Skin of body (tissue), 2 donors: ENCODE data around the gene UBE2E1. TPM values are rescaled to one million over a fixed set of nuclear protein-coding genes. Genes with fewer than 3 reads are reported as not detected.
"Not testable (repeated sequence)": the region's sequence is repeated elsewhere in the genome, so short reads cannot be mapped to it uniquely, and the experiment has no call there.

ENCODE experiments used
- DNase-seq: peaks from one replicate; lab custom pipeline; 2025; lab: John Stamatoyannopoulos, UW
- total RNA-seq: library from RNA; depleted of rRNA; stranded (reverse); fragments of >200 nt; gene quantifications from one replicate; pipeline ENCODE4 v1.2.3, GENCODE V29; 2014

The UBE2E1 gene
- total RNA-seq, 1 donor from 2014 or later: 74.1 TPM

DNA sequence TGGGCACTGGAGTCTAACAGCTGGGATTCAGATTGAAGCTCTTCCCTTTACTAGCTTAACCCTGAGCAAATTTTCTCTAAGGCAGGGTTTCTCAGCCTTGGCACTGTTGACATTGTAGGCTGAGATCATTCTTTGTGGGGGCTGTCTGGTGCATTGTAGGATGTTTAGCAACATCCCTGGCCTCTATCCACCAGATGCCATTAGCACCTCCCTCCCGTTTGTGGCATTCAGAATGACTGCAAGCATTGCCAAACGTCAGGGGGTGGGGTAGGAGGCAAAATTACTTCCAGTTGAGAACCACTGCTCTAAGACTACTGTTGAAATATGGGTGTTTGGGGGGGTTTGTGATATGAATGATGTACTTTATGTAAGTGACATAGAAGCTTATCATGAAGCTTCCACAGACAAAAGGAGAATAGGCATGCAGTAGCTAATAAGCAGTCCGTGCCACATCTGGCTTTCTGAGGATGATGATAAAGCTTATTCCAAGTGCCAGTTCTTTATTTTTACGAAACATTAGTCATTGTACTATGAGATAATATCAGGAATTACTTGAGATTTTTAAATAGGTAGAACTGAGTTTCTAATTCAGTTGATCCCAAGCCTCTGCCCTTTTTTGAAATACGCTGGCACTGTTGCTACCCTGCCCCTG lies 71.7 kb downstream of the UBE2E1 start:
- DNase-seq: peak; percentile 20

DNA sequence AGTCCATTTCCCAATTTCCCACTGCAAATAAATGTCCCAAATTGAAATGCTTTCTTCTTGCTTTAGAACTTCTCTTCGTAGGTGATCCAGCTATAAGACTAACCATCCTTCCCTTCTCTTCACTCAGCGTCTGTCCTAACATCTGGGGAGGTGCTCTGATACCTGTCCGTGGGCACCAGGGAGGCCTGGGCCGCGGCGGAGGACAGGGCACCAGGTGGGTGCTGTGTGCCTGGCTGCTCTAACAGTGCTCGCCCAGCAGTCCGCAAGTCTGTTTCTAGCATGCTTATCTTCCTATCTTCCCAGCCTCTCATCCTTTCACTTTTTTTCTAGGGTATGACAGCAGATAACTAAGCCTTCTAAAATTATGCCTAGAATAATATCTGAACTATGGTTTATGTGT lies 73.7 kb downstream of the UBE2E1 start:
- no peak for DNase-seq

DNA sequence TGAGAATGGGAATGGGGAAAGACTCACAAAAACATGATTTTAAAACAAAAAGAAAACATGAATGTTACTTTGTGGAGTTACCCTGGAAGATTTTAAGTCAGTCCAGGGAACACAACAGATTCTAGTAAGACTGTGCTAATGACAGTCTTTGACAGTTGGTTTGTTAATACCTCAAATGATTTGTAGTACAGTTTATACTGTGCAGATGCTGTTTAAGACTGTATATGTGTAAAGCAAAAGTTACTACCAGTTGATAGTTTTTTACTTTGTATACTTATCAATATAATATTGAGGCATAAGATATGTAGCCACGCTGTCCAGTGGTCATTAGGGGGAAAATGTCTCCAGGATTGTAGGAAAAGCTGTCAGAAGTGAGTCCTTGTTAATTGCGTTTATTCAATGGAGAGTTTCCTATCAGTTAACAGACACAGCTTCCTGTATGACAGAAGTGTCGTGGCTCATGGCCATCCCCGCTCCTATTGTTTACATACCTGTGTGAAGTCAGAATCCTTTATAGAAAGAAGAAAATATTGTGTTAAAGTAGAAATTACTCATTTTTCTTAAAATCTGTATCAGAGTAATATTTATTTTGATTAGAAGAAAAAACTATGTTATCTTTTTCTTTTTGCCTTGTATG lies 75.1 kb downstream of the UBE2E1 start:
- no peak for DNase-seq

DNA sequence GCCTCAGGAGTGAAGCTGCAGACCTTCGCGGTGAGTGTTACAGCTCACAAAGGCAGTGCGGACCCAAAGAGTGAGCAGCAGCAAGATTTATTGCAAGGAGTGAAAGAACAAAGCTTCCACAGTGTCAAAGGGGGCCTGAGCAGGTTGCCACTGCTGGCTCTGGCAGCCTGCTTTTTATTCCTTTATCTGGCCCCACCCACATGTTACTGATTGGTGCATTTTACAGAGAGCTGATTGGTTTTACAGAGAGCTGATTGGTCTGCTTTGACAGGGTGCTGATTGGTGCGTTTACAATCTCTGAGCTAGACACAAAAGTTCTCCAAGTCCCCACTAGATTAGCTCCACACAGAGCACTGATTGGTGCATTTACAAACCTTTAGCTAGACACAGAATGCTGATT lies 76.2 kb downstream of the UBE2E1 start:
- DNase-seq: not testable (repeated sequence)

DNA sequence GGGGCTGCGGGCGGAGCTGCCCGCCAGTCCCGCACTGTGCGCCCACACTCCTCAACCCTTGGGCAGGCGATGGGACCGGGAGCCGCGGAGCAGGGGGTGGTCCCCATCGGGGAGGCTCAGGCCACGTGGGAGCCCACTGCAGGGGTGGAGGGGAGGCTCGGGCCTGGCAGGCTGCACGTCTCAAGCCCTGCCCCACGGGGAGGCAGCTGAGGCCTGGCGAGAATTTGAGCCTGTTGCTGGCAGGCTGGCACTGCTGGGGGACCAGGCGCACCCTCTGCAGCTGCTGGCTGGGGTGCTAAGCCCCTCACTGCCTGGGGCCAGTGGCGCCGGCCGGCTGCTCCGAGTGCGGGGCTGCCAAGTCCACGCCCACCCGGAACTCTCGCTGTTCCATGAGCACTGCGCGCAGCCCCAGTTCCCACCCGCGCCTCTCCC lies 76.7 kb downstream of the UBE2E1 start:
- DNase-seq: no peak

DNA sequence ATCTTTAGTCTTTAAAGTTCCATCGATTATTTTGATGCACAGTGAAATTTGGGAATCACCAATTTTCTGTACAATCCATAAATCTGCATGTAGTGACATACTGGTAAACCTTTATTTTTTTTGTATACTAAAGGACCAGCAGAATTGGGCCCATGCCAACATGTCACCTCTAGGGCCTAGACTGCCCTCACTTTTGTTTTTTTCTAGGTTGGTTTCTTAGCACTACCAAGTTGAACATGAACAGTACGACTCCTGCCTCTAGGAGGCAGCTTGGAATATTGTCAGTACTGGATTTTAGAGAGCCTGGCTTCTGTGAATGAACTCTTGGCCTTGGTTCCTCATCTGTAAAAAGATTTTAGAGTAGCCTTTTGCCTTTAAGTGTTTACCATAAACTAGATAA lies 78.7 kb downstream of the UBE2E1 start:
- DNase-seq: no peak

DNA sequence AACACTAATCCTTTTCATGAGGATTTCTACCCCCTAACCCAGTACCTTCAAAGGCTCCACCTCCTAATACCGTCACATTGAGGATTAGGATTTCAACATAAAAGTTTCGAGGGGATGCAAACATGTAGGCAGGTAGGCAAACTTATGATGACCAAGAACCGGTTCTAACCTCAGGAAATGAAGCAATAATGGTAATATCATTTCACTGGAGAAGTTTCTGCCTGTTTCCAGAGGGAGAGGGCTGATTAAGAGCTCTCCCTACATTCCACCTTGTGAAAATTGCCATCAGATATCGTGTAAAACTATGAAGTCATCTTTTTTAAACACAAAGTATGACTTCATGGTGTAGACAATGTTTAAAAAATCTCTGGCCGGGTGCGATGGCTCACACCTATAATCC lies 79.5 kb downstream of the UBE2E1 start:
- no peak for DNase-seq

DNA sequence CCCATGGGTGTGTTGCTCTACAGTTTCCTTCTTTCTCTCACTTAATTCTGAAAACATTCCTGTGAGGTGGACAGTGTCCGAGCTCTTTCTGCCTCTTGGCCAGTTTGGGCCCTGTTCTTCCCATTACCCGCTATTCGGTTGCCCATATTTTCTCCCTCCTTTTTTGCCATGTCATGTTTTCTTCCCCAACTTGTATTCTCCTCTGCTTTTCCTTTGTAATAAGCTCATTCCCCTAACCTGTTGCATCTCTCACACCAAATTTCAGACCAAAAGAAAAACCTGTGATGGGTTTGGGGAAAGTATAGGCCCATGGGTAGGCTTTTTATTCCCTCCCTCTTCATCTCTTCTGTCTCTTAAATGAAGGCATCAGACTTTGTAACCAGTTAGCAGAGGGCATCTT lies 80.6 kb downstream of the UBE2E1 start:
- no peak for DNase-seq

DNA sequence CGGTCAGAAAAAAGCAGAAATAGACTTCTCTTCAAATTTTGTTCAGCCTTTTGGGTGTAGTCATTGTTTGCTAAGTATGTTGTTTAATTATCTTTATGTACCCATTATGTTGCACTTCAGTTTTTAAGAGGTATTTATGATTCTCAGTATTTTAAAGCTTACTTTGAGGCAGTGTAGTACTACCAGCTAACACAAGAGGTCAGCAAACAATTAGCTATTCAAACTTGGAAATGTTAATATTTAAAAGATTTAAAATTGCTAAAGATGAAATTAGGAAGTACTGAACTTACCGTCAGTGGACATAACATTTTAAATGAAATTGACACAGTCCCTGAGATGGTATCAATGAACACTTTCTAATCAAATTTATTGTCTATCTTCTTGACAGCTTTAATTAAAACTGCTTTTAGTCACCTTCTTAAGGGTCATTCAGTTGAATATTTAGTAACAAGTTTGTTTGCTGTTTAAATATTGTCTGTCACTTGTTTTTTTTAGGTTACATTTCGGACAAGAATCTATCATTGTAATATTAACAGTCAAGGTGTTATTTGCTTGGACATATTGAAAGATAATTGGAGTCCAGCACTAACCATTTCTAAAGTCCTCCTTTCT lies 83.0 kb downstream of the UBE2E1 start:
- peak; percentile 13 for DNase-seq

DNA sequence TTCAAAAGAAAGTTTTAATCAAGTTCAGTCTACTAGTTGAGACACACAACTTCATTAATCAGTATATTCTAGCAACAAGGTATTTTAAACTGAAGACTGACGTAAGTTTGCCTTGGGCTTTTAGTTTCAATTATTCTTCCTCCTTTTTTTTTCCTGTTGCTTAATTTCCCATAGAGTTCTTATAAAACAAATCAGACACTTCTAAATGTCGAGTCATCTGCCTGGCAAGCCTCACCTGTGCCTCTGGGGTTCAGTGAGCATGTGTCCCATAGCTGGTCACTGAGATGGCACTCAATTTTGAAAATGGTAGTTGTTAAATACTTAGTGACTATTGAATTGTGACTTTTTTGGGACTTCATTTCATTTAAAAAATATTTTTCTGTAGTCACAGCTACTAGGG lies 83.6 kb downstream of the UBE2E1 start:
- DNase-seq: no peak

DNA sequence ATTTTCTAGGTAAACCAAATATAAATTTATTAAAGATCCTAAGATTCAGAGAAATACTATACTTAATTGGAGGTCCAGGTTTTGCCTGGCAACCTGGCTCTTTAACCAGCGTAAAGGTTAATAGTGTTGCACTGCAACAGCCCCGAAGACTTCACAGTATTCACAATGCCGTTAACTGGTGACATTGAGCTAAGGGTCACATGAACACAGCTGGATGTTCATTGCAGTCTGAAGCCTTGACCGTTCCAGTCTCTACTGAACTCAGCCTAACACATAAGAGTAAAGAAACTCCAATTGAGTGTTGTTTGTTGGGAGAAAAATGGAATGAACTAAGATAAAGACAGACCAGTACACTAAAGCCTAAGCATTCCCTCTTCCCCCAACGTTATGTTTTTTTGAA lies 84.2 kb downstream of the UBE2E1 start:
- no peak for DNase-seq

DNA sequence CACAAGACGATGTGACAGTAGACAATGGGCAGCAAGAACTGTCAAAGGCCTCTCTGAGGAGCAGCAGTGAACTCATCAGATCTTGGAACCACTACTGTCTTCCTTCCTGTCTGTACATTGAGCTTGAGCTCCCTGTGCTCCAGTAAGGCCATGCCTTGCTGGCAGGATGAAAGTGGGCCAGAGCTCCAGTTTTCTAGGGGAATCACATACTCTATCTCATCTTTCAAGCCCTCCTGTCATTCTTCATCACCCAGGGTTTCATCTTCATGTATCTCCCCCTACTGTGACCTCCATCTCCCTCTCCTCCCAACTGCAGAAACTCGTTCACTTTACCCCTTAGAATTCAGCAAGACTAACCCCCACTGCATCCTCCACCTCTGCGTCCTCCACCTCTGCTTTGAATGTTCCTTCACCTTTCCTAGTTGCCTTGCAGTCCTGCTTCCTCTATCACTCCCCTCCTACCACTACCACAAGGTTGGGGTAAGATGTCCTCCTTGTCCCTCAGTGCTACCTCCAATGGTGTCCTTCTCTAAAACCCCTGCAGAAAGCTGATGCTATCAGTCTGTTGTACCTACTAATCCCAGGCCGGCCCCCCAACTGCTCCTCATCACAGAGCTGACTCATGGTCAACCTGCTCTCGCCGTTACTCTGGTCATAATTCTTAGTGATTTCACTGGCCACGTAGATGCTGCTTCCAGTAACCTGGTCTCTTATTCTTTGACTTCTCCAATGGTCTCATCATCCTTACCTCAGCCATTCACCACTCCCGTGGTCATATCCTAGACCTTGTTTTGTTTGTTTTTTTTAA lies 88.7 kb downstream of the UBE2E1 start:
- no peak for DNase-seq

DNA sequence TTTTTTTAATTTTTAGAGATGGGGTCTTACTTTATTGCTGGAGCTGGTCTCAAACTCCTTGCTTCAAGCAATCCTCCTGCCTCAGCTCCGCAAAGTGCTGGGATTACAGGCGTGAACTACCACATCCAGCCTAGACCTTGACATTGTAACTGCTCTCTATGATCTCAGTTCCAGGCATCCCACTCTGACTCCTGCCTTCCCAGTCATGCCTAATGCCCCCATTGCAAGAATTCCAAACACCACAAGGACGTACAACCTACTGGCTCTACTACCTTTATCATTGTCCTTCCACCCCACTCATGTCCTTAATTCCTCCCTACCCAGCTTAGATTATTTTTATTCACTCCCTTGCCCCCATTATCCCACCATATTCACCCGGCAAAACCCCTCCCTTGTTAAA lies 89.4 kb downstream of the UBE2E1 start:
- DNase-seq: no peak

DNA sequence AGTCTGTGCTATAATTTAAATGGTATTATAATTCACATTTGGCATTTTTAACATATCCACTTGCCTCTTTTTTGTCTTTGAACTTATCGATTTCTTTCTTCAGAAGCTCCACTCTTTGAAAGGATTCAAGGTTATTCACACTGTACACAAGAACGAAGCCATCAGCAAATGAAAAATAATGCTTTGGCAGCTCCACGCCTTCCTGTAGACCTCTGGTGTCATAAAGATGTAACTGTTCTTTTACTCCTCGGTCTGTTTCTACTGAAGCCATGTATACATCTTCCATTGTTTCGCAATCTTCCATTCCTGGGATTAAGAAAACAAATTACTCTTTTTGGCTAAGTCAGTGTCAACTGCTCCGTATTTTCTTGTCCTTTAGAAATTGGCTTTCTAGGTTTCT lies 95.0 kb downstream of the UBE2E1 start:
- DNase-seq: no peak

DNA sequence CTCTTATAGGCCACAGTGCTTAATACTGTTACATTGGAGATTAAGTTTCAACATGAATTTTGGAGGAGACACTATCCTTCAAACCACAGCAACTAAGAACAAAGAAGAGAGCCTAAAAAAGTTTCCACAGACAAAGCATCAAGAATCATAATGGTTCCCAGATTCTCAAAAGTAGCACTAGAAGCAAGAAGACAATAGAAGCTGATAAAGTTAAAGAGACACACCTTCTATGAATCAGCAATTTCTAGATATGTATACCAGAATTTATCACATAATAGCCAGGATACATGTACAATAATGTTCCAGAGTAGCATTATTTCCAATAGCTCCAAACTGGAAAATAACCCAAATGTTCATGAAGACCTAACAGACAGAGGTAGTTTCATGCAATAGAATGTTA lies 98.8 kb downstream of the UBE2E1 start:
- DNase-seq: no peak

DNA sequence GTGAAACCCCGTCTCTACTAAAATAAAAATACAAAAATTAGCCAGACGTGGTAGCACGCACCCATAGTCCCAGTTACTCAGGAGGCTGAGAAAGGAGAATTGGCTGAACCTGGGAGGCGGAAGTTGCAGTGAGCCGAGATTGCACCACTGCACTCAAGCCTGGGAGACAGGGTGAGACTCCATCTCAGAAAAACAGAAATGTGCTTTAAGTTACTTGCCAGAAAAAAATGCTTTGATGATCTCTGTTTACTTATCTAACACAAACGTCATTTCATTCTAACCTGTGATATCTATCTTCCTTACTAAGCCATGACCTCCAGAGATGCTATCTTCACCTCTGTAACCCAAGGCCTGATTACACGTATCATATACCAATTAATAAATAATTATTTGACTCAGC lies 103.6 kb downstream of the UBE2E1 start:
- no peak for DNase-seq

DNA sequence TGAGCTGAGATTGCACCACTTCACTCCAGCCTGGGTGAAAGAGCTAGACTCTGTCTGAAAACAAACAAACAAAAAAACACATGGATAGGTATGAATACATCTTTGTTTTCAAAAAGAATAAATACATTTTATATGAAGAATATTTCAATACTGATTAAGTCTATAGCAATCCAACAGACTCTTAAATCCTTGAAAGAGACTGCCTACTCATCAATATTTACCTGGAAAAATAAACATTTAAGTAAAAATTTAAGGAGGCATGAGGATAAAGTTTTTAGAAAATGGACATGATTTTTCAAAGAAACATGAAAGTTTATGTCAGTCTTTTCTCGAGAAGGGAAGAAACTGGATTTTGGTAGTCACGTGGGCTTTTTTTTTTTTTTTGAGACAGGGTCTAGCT lies 105.6 kb downstream of the UBE2E1 start:
- DNase-seq: no peak

DNA sequence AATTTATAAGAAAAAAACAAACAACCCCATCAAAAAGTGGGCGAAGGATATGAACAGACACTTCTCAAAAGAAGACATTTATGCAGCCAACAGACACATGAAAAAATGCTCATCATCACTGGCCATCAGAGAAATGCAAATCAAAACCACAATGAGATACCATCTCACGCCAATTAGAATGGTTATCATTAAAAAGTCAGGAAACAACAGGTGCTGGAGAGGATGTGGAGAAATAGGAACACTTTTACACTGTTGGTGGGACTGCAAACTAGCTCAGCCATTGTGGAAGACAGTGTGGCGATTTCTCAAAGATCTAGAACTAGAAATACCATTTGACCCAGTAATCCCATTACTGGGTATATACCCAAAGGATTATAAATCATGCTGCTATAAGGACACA lies 106.6 kb downstream of the UBE2E1 start:
- not testable (repeated sequence) for DNase-seq

DNA sequence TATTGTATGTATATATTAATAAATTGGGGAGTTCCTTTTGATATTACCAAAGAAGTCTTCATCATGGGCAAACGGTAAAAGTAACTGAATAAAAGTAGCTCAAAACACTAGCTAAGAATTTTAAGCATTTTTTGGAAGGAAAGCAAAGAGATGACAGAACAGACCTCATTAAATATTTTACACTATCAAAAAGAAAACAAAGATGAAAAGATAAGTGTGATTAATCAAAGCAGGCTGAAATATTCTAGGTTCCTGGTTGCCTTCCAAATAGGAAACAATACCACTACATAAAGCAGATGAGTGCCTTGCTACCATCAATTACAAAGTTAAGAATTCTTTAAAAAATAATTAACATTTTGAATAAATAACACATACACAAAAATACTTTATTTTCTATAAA lies 107.4 kb downstream of the UBE2E1 start:
- no peak for DNase-seq

DNA sequence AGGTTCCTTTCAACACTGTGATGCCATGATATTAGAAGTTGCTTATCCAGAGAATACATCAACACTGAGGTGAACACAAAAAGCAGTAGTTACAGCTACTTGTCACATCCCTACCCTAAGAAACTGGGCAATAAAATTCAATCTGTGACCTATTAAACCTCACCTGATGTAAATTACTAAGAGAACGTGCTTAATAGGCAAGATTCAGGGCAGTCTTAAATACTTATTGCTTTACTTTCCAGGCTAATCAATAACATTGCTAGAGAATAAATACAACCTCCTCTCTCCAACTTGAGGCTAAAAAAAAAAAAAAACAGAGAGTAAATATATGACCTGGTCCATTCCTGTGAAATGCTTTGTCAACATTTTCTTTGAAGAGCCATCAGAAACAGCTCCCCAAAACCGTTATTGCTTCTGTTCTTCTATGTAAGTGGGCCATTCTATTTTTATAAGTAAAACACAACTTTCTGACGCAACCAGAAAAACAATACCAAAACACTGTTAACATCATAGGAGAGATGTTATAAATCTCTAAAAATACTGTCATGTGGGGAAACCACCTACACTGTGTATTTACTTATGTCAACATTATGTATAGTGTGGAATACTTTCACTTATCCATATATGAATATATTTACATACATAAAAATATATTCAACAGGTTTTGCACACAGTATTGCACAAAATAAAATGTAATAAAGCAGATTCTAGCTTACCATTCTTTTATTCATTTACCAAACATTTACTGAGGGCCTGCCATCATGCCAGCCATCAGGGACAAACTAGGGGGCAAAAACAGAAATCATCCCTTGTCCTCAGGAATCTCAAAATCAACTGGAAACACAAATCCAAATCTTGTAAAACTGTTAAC lies 108.4 kb downstream of the UBE2E1 start:
- DNase-seq: no peak

DNA sequence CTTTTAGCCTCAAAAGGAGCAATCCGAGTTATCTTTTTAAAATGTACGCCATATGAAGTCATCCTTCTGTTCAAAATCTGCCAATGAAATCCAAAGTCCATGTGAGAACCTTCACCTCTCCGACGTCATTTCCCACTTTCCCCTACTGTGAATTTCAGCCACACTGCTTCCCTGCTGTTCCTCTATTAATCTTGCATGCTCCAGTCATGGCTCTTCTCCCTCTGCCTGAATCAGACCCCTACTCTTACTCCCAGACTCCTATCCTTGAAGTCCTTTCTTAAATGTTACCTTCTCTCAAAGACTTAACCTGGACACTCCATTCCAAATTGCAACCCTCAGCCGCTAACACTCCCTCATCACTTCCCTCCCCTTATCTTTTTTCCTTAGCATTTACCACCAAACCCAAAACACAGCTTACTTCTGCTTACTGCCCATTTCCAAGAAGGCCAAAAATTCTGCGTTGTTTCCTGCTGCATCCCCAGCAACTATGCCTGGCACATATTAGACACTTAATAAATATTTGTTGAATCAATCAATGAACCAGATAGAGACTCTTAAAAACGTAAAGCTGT lies 109.9 kb downstream of the UBE2E1 start:
- DNase-seq: no peak
